ENCODE results near the gene REEP5. TPM values are rescaled to one million over a fixed set of nuclear protein-coding genes. Genes with fewer than 3 reads are reported as not detected.

REEP5 gene
- total and polyA plus RNA-seq, 2 donors: 44.5 to 66.0 TPM

DNA sequence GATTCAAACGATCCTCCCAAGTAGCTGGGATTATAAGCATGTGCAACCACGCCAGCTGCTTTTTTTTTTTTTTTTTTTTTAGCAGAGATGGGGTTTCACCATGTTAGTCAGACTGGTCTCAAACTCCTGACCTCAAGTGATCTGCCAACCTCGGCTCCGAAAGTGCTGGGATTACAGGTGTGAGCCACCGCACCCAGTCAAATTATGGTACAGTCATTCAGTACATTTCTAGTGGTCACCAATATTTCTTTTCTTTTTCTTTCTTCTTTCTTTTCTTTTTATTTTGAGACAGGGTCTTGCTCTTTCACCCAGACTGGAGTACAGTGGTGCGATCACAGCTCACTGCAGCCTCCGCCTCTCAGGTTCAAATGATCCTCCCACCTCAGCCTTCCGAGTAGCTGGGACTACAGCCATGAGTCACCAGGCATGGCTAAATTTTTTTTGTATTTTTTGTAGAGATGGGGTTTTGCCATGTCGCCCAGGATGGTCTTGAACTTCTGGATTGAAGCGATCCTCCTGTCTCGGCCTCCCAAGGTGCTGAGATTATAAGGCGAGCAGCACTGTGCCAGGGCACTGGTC, 29.2 kb upstream of the REEP5 start:
- Histone ChIP-seq H3K27ac (ENCODE audit: low read depth) (no peak overlapping the region), H3K36me3 (ENCODE audit: insufficient read depth) (no peaks in the 10 kb centered on the region), H3K4me3 (ENCODE audit: low read depth, low read length) (no peak overlapping the region), H3K4me1 (ENCODE audit: insufficient read depth) (no peaks in the 10 kb centered on the region)
- 92% methylated on average over 12 of the region's 12 CpGs for WGBS
- DNase-seq (ENCODE audit: extremely low spot score): no peak

GRCh38 chr5:112948458-112948857, 26.4 kb upstream of the REEP5 start:
- Histone ChIP-seq H3K27ac (ENCODE audit: low read depth) (no peak overlapping the region), H3K4me3 (ENCODE audit: low read depth, low read length) (no peak overlapping the region), H3K36me3 (ENCODE audit: insufficient read depth) (no peaks in the 10 kb centered on the region), H3K4me1 (ENCODE audit: insufficient read depth) (no peaks in the 10 kb centered on the region)
- 89% methylated on average over 1 of the region's 1 CpG for WGBS
- DNase-seq (ENCODE audit: extremely low spot score): no peak

DNA sequence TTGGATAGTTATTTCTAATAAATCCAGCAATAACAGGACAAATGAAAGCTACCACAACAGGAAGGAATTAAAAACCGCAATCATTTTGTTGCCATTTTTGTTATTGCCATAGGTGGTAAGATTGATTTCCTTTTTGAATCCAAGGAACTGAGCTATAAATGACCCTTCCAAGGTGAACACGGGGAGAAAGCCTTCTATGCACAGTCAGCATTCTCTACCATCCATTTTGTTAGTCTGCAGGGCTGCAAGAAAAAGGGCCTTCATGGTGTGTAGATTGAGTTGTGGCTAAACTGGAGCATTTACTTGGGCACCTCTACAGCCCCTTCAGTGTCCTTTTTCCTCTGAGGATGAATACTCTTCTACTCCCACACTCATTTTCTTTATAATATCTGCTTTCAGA, 18.6 kb upstream of the REEP5 start:
- no peak overlapping the region for H3K4me3 ChIP-seq (ENCODE audit: low read depth, low read length)
- DNase-seq (ENCODE audit: extremely low spot score): no peak
- H3K4me1 ChIP-seq (ENCODE audit: insufficient read depth): no peaks in the 10 kb centered on the region
- WGBS: 68% methylated on average over 2 of the region's 2 CpGs
- no peaks in the 10 kb centered on the region for H3K36me3 ChIP-seq (ENCODE audit: insufficient read depth)
- H3K27ac ChIP-seq (ENCODE audit: low read depth): no peak overlapping the region

GRCh38 chr5:112938286-112938685, 16.3 kb upstream of the REEP5 start:
- H3K4me3 ChIP-seq (ENCODE audit: low read depth, low read length): no peak overlapping the region
- H3K27ac ChIP-seq (ENCODE audit: low read depth): no peak overlapping the region
- H3K4me1 ChIP-seq (ENCODE audit: insufficient read depth): no peaks in the 10 kb centered on the region
- 91% methylated on average over 8 of the region's 8 CpGs for WGBS
- no peak for DNase-seq (ENCODE audit: extremely low spot score)
- no peaks in the 10 kb centered on the region for H3K36me3 ChIP-seq (ENCODE audit: insufficient read depth)

- no peaks in the 10 kb centered on the region for H3K36me3 ChIP-seq (ENCODE audit: insufficient read depth)
- no peak overlapping the region for H3K27ac ChIP-seq (ENCODE audit: low read depth)
- no peak for DNase-seq (ENCODE audit: extremely low spot score)
- WGBS: 87% methylated on average over 5 of the region's 5 CpGs
- no peaks in the 10 kb centered on the region for H3K4me1 ChIP-seq (ENCODE audit: insufficient read depth)
- no peak overlapping the region for H3K4me3 ChIP-seq (ENCODE audit: low read depth, low read length)
Observed at GRCh38 chr5:112935675-112936074, 13.6 kb upstream of the REEP5 start.

GRCh38 chr5:112934366-112934663, 12.3 kb upstream of the REEP5 start:
- no peaks in the 10 kb centered on the region for H3K4me1 ChIP-seq (ENCODE audit: insufficient read depth)
- H3K36me3 ChIP-seq (ENCODE audit: insufficient read depth): no peaks in the 10 kb centered on the region
- DNase-seq (ENCODE audit: extremely low spot score): no peak
- no peak overlapping the region for H3K27ac ChIP-seq (ENCODE audit: low read depth)
- H3K4me3 ChIP-seq (ENCODE audit: low read depth, low read length): no peak overlapping the region

DNA sequence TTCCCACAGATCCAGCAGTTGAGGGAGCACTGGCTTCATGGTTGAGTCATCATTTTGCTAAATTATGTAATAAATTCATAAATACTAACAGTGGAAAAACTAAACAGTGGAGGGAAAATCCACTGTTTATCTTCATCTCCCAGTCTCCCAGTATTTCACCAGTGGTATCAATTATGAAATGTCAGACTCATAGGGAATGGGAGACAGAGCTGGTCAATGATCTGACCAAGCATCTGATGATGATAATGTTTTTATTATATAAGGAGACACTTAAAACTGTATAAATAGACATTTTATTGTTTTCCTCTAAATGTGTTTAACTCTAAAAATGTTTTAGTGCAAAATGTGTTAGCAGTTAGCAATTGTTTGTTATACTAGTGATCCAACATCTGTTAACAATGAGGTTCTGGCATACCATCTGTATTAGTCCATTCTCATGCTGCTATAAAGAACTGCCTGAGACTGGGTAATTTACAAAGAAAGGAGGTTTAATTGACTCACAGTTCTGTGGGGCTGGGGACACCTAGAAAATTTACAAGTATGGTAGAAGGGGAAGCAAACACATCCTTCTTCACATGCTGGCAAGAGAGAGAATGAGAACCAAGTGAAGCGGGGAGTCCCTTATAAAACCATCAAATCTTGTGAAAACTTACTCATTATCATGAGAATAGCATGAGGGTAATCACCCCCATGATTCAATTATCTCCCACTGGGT, 11.8 kb upstream of the REEP5 start:
- H3K4me1 ChIP-seq (ENCODE audit: insufficient read depth): no peaks in the 10 kb centered on the region
- no peak for DNase-seq (ENCODE audit: extremely low spot score)
- no peaks in the 10 kb centered on the region for H3K36me3 ChIP-seq (ENCODE audit: insufficient read depth)
- H3K27ac ChIP-seq (ENCODE audit: low read depth): no peak overlapping the region
- 82% methylated on average over 1 of the region's 1 CpG for WGBS
- no peak overlapping the region for H3K4me3 ChIP-seq (ENCODE audit: low read depth, low read length)

DNA sequence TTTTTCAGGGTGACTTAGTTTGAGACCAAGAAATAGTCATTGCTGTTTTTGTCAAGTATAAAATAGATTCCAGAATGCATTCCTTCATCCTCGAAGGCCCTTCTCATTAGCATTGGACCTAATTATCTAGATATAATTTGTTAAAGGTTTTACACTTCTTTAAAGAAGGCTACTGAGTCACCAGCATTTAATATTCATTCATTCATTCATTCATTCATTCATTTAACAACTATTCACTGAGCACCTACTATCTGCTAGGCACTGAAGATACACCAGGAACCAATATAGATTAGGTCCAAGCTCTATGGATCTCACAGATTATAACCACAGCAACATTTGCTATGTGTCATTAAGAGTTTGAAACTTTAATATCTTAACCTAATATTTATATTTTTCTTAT, 11.1 kb upstream of the REEP5 start:
- Histone ChIP-seq H3K4me3 (ENCODE audit: low read depth, low read length) (no peak overlapping the region), H3K4me1 (ENCODE audit: insufficient read depth) (no peaks in the 10 kb centered on the region), H3K27ac (ENCODE audit: low read depth) (no peak overlapping the region), H3K36me3 (ENCODE audit: insufficient read depth) (no peaks in the 10 kb centered on the region)
- no peak for DNase-seq (ENCODE audit: extremely low spot score)
- 72% methylated on average over 1 of the region's 1 CpG for WGBS

DNA sequence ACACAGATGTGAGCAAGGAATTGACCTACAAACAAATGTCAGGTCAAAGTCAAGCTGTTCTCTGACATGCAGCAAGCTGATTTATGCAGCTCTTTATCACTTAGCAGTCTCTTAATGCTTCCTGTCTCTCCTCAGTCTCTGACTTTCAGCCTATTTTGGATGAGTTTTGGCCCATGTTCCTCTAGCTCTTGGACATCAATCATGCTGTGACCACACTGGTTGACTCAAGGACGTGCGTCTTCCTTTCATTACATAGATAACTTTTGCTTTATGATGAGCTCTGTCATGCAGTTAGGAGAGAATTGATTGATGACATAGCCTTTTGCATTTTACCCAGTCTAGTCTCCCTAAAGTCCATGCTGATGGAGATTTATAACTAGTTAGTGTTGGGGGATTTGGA, 9.4 kb upstream of the REEP5 start:
- no peak for DNase-seq (ENCODE audit: extremely low spot score)
- WGBS: 71% methylated on average over 2 of the region's 2 CpGs
- Histone ChIP-seq H3K4me1 (ENCODE audit: insufficient read depth) (no peaks in the 10 kb centered on the region), H3K27ac (ENCODE audit: low read depth) (no peak overlapping the region), H3K4me3 (ENCODE audit: low read depth, low read length) (no peak overlapping the region), H3K36me3 (ENCODE audit: insufficient read depth) (no peaks in the 10 kb centered on the region)

GRCh38 chr5:112930082-112930344, 8.0 kb upstream of the REEP5 start:
- Histone ChIP-seq H3K27ac (ENCODE audit: low read depth) (no peak overlapping the region), H3K4me1 (ENCODE audit: insufficient read depth) (no peaks in the 10 kb centered on the region), H3K4me3 (ENCODE audit: low read depth, low read length) (no peak overlapping the region), H3K36me3 (ENCODE audit: insufficient read depth) (no peaks in the 10 kb centered on the region)
- WGBS: 78% methylated on average over 1 of the region's 1 CpG
- DNase-seq (ENCODE audit: extremely low spot score): no peak

- 84% methylated on average over 4 of the region's 4 CpGs for whole genome bisulfite sequencing
- Histone ChIP-seq H3K4me1 (ENCODE audit: insufficient read depth) (no peaks in the 10 kb centered on the region), H3K27ac (ENCODE audit: low read depth) (no peak overlapping the region), H3K36me3 (ENCODE audit: insufficient read depth) (no peaks in the 10 kb centered on the region), H3K4me3 (ENCODE audit: low read depth, low read length) (no peak overlapping the region)
- DNase-seq (ENCODE audit: extremely low spot score): no peak
Observed at GRCh38 chr5:112929336-112930081, 7.5 kb upstream of the REEP5 start.

DNA sequence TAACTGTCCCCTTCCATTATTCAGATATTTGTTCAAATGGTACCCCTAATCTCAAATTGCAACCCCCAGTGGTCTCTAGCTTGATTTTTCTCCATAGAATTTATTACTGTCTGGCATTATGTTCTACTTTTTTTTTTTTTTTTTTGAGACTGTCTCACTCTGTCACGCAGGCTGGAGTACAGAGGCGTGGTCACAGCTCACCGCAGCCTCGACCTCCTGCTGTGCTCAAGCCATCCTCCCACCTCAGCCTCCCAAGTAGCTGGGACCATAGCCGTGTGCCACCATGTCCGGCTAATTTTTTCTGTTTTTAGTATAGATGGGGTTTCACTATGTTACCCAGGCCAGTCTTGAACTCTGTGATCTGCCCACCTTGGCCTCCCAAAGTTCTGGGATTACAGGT, 2.0 kb upstream of the REEP5 start:
- no peak for DNase-seq (ENCODE audit: extremely low spot score)
- H3K4me3 ChIP-seq (ENCODE audit: low read depth, low read length): no peak overlapping the region
- 93% methylated on average over 6 of the region's 6 CpGs for WGBS
- H3K36me3 ChIP-seq (ENCODE audit: insufficient read depth): no peaks in the 10 kb centered on the region
- H3K4me1 ChIP-seq (ENCODE audit: insufficient read depth): no peaks in the 10 kb centered on the region
- no peak overlapping the region for H3K27ac ChIP-seq (ENCODE audit: low read depth)

DNA sequence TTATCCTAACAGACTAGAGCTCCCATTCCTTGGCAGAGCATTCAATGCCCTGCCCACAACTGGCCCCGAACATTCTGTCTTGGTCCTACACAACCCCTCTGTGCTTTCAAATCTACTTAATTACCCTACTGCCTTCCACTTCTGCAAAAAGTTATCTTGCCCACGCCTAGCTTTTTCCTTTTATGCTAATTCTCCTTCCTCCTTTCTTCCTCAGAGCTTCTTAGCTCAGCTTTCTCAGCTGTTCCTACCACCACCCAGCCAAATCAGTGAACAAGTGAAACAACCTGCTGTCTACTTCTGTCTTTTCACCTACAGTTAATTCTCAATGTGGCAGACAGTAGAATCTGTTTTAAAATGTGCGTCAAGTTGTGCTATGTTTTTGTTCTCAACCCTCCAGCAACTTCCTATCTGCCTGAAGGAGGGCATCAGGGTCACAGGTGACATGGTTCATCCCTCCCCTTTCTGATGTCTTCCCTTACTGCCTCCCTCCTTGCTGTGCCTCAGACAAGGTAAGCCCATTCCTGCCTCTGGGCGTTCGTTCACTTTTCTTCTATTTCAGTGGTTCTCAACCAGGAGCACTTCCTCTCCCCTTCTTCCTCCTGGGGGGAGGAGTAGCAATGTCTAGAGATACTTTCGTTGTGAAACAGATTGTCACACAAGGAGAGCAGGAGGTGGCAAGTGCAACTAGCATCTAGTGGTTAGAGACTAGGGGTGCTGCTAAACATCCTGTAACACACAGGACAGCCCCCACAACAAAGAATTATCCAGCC, 1.3 kb upstream of the REEP5 start:
- Histone ChIP-seq H3K27ac (ENCODE audit: low read depth) (peak overlapping the region; percentile 18), H3K36me3 (ENCODE audit: insufficient read depth) (no peaks in the 10 kb centered on the region), H3K4me1 (ENCODE audit: insufficient read depth) (no peaks in the 10 kb centered on the region), H3K4me3 (ENCODE audit: low read depth, low read length) (no peak overlapping the region)
- DNase-seq (ENCODE audit: extremely low spot score): no peak
- WGBS: 57% methylated on average over 6 of the region's 6 CpGs
